NCI-H748 (cell line): ENCODE data around the gene ADGRL1.

Experiments
- DNase-seq: peaks from one replicate; lab custom pipeline; 2025; ENCODE audit not compliant: unreplicated experiment; lab: John Stamatoyannopoulos, UW

The ADGRL1 gene

GRCh38 chr19:14114854-14115253, 91.1 kb downstream of the ADGRL1 start:
- DNase-seq: peak; percentile 16

- DNase-seq: no peak
These were observed 91.5 kb downstream of the ADGRL1 start for GRCh38 chr19:14114439-14114838.

GRCh38 chr19:14113762-14114414, 92.1 kb downstream of the ADGRL1 start:
- no peak for DNase-seq

GRCh38 chr19:14112809-14113385, 93.1 kb downstream of the ADGRL1 start:
- DNase-seq: no peak

- DNase-seq: no peak
These were observed 93.7 kb downstream of the ADGRL1 start for GRCh38 chr19:14112051-14112808.

- no peak for DNase-seq
These were observed 94.5 kb downstream of the ADGRL1 start for GRCh38 chr19:14111486-14111885.

GRCh38 chr19:14110650-14111049, 95.3 kb downstream of the ADGRL1 start:
- DNase-seq: no peak

- DNase-seq: no peak
These were observed 98.1 kb downstream of the ADGRL1 start for GRCh38 chr19:14107581-14108461.

GRCh38 chr19:14106840-14107239, 99.1 kb downstream of the ADGRL1 start:
- DNase-seq: no peak

- DNase-seq: no peak
These were observed 100.3 kb downstream of the ADGRL1 start for GRCh38 chr19:14105680-14106079.

GRCh38 chr19:14103310-14103709, 102.7 kb downstream of the ADGRL1 start:
- DNase-seq: no peak

GRCh38 chr19:14102756-14103155, 103.2 kb downstream of the ADGRL1 start:
- DNase-seq: no peak

- no peak for DNase-seq
These were observed 103.8 kb downstream of the ADGRL1 start for GRCh38 chr19:14102102-14102696.

- no peak for DNase-seq
These were observed 104.9 kb downstream of the ADGRL1 start for GRCh38 chr19:14101003-14101545.
